HepG2 (cell line): ENCODE results near the gene CCM2L. TPM values are rescaled to one million over a fixed set of nuclear protein-coding genes. Genes with fewer than 3 reads are reported as not detected.
A peak's percentile ranks its signal among the peaks of the same experiment; 100 is the strongest.

Experiments used
- AGO1 ChIP-seq: fragments of 200-400 bp; formaldehyde crosslinking; IDR thresholded peaks from 2 replicates; pipeline ENCODE4 v1.6.1; 2017; ENCODE audit warnings: mild to moderate bottlenecking, low read depth, low read length, moderate library complexity; ENCODE audit not compliant: poor library complexity, severe bottlenecking
- ATF3 ChIP-seq: sonication (generic); formaldehyde crosslinking; IDR thresholded peaks from 2 replicates; pipeline ENCODE4 v1.4.0; 2020; ENCODE audit warnings: missing genetic modification reagents
- ATF7-NPFF ChIP-seq: sonication (generic); formaldehyde crosslinking; IDR thresholded peaks from 2 replicates; pipeline ENCODE4 v1.8.1; 2023; ENCODE audit warnings: mild to moderate bottlenecking, low read depth, missing genetic modification reagents, moderate library complexity
- DPF2 ChIP-seq: sonication (generic); formaldehyde crosslinking; IDR thresholded peaks from 2 replicates; pipeline ENCODE4 v1.4.0; 2020; ENCODE audit warnings: mild to moderate bottlenecking, low read depth, missing genetic modification reagents, borderline replicate concordance
- EHMT2 ChIP-seq: fragments of 200-600 bp; sonication (generic); IDR thresholded peaks from 2 replicates; pipeline ENCODE4 v1.7.0; 2017; ENCODE audit warnings: antibody characterized with exemption, low read depth, low read length, borderline replicate concordance
- ESRRA ChIP-seq: sonication (generic); formaldehyde crosslinking; IDR thresholded peaks from 2 replicates; pipeline ENCODE4 v1.5.1; 2020; ENCODE audit warnings: mild to moderate bottlenecking, low read depth, missing genetic modification reagents
- GATAD1 ChIP-seq: IDR thresholded peaks from 2 replicates; pipeline ENCODE4 v1.6.1; 2016; ENCODE audit warnings: missing genetic modification reagents, missing compliant biosample characterization
- KDM5B ChIP-seq: sonication (generic); formaldehyde crosslinking; IDR thresholded peaks from 2 replicates; pipeline ENCODE4 v1.4.0; 2020; ENCODE audit warnings: missing genetic modification reagents, mild to moderate bottlenecking, borderline replicate concordance
- MNT ChIP-seq: fragments of 450-650 bp; IDR thresholded peaks from 2 replicates; pipeline ENCODE4 v1.6.1; 2016
- NFE2 ChIP-seq: sonication (generic); formaldehyde crosslinking; IDR thresholded peaks from 2 replicates; pipeline ENCODE4 v1.4.0; 2020; ENCODE audit warnings: missing genetic modification reagents
- REST ChIP-seq, 2 experiments: IDR thresholded peaks; 2 replicates each; pipeline ENCODE4 v1.6.1; 2011 to 2012; ENCODE audit warnings: low read length in 2 of 2, borderline replicate concordance in 1 of 2, low read depth in 1 of 2, mild to moderate bottlenecking in 1 of 2, moderate library complexity in 1 of 2
- SOX13 ChIP-seq, 3 experiments: fragments of 450-650 bp in 1 of 3; sonication (generic) in 1 of 3; formaldehyde crosslinking in 1 of 3; IDR thresholded peaks in 2 of 3; conservative IDR thresholded peaks in 1 of 3; 2 replicates each; pipeline versions ENCODE4 v1.5.0 to v1.6.1; 2016 to 2020; ENCODE audit warnings: antibody characterized with exemption in 1 of 3, mild to moderate bottlenecking in 1 of 3, missing compliant biosample characterization in 1 of 3, missing genetic modification reagents in 1 of 3, moderate library complexity in 1 of 3
- TOPORS ChIP-seq: sonication (generic); formaldehyde crosslinking; IDR thresholded peaks from 2 replicates; pipeline ENCODE4 v1.8.0; 2023; ENCODE audit warnings: mild to moderate bottlenecking, missing genetic modification reagents
- YY1 ChIP-seq: IDR thresholded peaks from 2 replicates; pipeline ENCODE4 v1.6.1; 2011; ENCODE audit warnings: low read length, low read depth, moderate library complexity, mild to moderate bottlenecking; ENCODE audit not compliant: insufficient read depth, insufficient replicate concordance
- ZFP36L2 ChIP-seq: sonication (generic); formaldehyde crosslinking; IDR thresholded peaks from 2 replicates; pipeline ENCODE4 v1.4.0; 2020; ENCODE audit warnings: missing genetic modification reagents
- ZNF263 ChIP-seq: sonication (generic); formaldehyde crosslinking; IDR thresholded peaks from 2 replicates; pipeline ENCODE4 v1.4.0; 2020; ENCODE audit warnings: missing genetic modification reagents
- ZNF30 ChIP-seq: sonication (generic); formaldehyde crosslinking; IDR thresholded peaks from 2 replicates; pipeline ENCODE4 v1.5.0; 2020; ENCODE audit warnings: mild to moderate bottlenecking, missing genetic modification reagents
- ZNF513 ChIP-seq: sonication (generic); formaldehyde crosslinking; conservative IDR thresholded peaks from 2 replicates; pipeline ENCODE4 v1.5.0; 2020; ENCODE audit warnings: missing genetic modification reagents
- ZNF598 ChIP-seq: sonication (generic); formaldehyde crosslinking; IDR thresholded peaks from 2 replicates; pipeline ENCODE4 v1.5.1; 2020; ENCODE audit warnings: mild to moderate bottlenecking, missing genetic modification reagents, borderline replicate concordance
- ZNF652 ChIP-seq: IDR thresholded peaks from 2 replicates; pipeline ENCODE4 v1.6.1; 2016; ENCODE audit warnings: low read depth, borderline replicate concordance
- polyA plus RNA-seq, 8 experiments: library from polyadenylated mRNA; depleted of rRNA in 3 of 8; stranded (reverse) in 7 of 8; unstranded in 1 of 8; fragments of >200 nt; fragmentation: Illumina TruSeq in 4 of 8; extraction: Trizol in 4 of 8; gene quantifications; 2 replicates each; pipeline versions ENCODE4 v1.2.1 to v1.2.3, GENCODE V29; 2011 to 2016; ENCODE audit warnings: low read depth in 4 of 8, missing spikeins in 1 of 8, mixed read lengths in 1 of 8; ENCODE audit not compliant: insufficient read depth in 1 of 8
- total RNA-seq, 5 experiments: library from RNA; depleted of rRNA; stranded (reverse); fragments of >200 nt; fragmentation: Illumina TruSeq; extraction: Trizol; gene quantifications; 2 replicates each; pipeline ENCODE4 v1.2.3, GENCODE V29; 2016; ENCODE audit warnings: low read depth in 1 of 5

The CCM2L gene
- total and polyA plus RNA-seq, 2 of the 13 experiments (the other 11 are each of a cell fraction or from before 2014, with no cell fraction given), result 0.15 TPM; not detected in 1

GRCh38 chr20:32079655-32080109, 69.4 kb downstream of the CCM2L start (continued):
- TF ChIP-seq REST (IDR thresholded peaks at IDR 0.05; ENCODE audit: borderline replicate concordance in 1 of 2, low read depth in 1 of 2, low read length in 2 of 2) (no peak), MNT (no peak), ZNF652 (CRISPR knock-in tag) (no peak), ZFP36L2 (CRISPR knock-in tag) (no peak), ESRRA (CRISPR knock-in tag) (peak; percentile 94), EHMT2 (no peak), ATF7-NPFF (CRISPR knock-in tag) (no peak), ZNF263 (CRISPR knock-in tag) (no peak), GATAD1 (no peak), TOPORS (CRISPR knock-in tag) (no peak), KDM5B (CRISPR knock-in tag) (no peak), NFE2 (CRISPR knock-in tag) (no peak), DPF2 (0 out of 2 replicates have a peak, but pooled peaks have one; percentile 35), SOX13 (IDR thresholded peaks at IDR 0.05) (no peak), SOX13 (CRISPR knock-in tag; conservative IDR thresholded peaks at IDR 0.05 in 1 of 2, IDR thresholded peaks at IDR 0.05 in 1 of 2) (peak in 1 of 2 experiments; percentile 28; a peak in 1 of 4 replicates), ZNF513 (CRISPR knock-in tag) (0 out of 2 replicates have a peak, but pooled peaks have one; percentile 49), YY1 (no peak), ZNF598 (CRISPR knock-in tag) (peak; percentile 71; the same call in 1 of the 2 replicates), ATF3 (CRISPR knock-in tag) (no peak; the same call in 1 of the 2 replicates), AGO1 (no peak), ZNF30 (no peak)
